ENCODE results near the gene RIPOR3. TPM values are rescaled to one million over a fixed set of nuclear protein-coding genes. Genes with fewer than 3 reads are reported as not detected.

RIPOR3 gene
- total RNA-seq, 1 donor from 2014 or later: not detected

DNA sequence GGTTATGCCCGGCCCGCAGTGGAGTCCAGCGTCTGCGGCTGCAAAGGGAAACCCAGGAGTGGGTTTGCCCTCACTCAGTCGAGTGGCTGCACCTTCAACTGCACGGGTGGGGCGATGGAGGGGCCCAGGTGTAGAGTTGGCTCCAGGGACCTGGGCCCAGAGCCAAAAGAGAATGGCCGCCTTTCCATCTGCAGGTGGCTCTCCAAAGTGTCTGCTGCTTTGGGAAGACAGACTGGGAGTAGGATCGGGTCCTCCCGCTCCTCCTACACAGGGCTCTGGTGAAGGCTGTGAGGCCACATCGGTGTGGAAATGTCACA, 101.0 kb downstream of the RIPOR3 start:
- DNase-seq (ENCODE audit: low read depth in 2 of 2): no peak

DNA sequence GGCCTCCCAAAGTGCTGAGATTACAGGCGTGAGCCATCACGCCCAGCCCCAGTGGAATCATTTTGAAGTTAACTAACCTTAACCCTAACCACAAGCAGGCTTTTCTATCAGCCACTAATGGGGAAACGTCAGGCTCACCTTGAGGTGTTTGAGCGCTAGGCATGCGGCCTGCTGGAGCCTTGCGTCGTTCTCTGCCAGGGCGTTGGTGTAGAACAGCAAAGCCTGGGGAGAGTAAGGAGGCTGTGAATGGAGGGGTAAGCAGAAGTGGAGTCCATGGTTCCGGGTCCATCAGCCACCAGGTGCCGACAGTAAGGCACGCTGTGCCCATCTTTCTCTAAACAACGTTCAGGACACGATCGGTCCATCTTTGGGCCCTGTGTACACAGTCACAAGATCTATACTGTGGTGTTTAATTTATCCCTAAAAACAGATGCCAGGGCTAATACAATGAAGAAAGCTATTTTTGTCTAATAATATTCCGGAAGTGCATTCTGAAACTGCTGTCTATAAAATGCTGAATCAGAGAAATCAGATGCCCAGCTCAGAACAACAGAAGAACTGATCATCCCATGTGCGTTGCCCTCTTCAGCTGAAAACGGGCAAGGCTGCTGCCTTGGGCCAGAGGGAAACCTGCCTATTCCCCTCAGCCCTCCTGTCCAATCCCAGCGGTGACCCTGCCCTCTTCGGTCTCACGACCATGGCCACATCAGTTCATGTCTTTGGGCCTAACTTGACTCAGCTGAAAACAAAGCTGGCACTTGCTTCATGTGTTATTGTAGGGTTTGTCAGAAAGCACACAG, 101.6 kb downstream of the RIPOR3 start:
- no peak for DNase-seq (ENCODE audit: low read depth in 2 of 2)

DNA sequence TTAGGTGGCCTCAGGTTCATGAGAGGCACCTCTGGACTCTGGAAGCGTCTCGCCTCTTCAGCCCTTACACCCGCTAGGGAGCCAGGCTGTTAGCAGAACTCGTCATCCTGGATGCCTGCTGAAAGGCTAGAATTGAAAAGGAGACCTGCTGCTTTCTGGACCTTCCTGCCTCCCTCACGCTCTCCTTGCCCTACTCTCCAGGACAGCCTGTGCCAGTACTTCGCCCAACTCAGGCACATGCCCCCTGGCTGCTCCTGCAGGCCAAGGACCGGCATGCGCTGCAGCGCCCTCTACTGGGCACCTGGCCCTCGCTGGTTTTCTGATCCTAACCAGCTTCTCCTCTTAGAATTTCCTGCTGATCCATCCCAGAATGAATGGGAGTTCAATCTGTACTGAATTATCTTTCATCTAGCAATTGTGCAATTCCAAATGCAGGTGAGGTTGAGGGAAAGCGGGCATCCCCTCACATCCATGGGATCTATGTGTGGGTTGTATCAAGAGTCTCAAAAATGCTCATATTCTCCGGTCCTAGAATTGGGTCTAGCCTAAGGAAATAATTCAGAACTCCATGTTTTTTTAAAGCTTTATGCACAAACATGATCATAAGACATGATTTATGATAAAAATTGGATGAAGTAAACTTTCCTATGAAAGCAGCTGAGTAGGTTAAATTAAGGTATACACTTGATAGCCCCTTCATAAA, 103.2 kb downstream of the RIPOR3 start:
- peak; percentile 38 to 70 for DNase-seq (ENCODE audit: low read depth in 2 of 2)

DNA sequence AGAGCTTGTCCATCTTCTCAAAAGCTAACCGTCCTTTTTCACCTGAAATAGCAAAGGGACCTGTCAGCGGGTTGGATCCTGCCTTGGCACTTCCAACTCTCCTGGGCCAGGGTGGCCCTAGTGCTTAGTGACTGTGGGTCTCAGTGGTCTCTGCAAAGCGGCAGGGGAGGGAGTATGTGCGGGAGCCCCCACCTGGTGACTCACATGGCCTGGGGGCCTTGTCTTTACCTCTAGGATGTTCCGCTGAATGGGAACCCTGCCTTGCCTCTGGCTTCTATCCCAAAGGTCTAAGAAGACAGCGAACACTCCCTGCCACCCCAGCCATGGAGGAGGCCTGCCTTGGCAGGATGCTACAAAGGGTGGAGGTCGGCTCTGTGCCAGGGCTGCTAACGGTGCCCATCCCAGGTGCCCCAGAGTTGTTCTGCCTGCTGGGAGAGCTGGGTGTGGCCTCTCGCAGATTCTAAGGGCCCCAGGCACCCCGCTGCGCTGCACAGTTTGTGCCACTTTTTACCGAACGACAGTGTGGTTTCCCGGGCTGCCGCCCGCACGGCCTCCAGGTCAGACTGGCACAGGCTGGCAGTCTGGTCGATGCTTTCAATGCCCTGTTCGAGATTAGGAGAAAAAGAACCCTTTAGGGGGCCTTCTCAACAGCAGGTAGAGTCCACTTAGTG, 103.9 kb downstream of the RIPOR3 start:
- DNase-seq (ENCODE audit: low read depth in 2 of 2): no peak

DNA sequence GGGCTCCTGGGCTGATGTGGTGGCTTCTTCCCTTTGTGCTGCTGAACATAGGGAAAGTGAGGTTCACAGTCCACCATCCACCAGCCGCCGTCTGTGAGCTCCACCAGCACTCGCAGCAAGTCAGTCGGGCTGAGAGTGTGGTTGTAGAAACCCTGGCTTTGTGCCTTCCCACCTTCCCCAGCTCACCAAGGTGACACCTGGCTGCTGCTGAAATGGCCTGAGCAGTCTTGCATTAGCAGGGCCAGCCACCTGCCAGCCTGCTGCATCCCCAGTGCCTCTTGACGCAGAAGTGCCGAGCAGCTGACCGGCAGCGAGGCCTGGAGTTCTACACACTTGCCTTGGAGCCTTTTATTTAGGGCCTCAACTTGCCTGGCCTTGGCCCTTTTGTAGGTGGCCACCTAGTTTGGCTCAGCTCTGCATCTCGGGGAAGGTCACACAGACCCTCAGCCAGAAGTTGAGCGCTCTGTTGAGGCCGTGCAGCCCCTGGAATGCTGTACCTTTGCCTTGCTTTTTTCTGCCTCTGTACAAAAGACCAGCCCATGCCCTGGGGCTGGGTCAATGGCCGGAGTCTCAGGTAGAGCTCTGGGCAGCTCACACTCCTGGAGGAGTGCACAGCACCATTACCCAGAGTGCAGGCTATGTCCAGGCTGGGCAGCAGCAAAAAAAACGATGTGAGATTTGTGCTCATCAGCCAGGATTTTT, 104.7 kb downstream of the RIPOR3 start:
- DNase-seq (ENCODE audit: low read depth in 2 of 2): no peak

DNA sequence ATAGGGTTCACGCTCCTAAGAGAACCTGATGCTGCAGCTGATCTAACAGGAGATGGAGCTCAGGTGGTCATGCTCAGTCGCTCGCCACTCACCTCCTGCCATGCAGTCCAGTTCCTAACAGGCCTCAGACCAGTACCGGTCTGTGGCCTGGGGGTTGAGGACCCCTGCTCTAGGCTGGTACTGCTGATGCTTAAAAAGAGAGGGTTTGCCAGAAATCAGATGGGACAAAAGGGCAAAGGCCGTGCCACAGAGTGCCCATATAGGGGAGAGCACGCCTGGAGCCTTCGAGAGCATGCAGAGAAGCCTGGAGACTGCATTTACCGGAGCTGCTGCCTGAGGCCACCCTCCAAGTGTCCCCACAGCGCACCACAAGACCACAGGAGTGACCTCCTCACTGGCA, 105.7 kb downstream of the RIPOR3 start:
- DNase-seq (ENCODE audit: low read depth in 2 of 2): no peak

DNA sequence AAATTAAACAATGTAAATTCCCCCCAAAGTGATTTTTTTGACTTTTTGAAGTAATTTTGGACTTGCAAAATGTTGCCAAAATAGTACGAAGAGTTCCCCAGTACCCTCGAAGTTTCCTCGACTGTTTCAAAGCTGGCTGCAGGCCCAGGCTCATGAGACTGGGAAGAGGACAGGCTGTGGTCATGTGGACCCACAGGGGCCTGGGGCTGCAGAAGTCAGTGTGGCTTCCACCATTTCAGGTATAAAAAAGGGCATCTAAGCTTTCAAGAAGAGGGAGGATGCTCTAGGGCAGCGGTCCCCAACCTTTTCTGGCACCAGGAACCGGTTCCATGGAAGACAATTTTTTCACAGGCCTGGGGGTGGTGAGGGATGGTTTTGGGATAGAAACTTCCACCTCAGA, 106.1 kb downstream of the RIPOR3 start:
- no peak for DNase-seq (ENCODE audit: low read depth in 2 of 2)

DNA sequence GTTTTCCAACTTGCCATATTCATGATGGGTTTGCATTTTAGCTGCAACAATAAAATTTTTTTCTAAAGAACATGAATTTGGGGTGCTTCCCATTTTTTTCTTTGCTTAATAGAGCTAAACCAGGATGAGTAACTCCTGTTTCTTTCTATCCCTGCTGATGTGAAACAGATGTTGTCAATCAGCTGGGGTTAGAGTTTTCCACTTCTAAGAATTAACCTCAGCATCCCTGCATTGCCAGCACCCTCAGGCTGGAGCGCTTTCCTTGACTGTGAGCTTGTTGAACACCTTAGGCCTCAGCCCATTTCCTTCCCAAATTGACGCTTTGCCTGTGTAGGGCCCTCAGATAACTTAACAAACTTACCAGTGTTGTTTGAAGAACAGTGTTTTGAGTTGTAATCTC, 106.7 kb downstream of the RIPOR3 start:
- DNase-seq (ENCODE audit: low read depth in 2 of 2): no peak

DNA sequence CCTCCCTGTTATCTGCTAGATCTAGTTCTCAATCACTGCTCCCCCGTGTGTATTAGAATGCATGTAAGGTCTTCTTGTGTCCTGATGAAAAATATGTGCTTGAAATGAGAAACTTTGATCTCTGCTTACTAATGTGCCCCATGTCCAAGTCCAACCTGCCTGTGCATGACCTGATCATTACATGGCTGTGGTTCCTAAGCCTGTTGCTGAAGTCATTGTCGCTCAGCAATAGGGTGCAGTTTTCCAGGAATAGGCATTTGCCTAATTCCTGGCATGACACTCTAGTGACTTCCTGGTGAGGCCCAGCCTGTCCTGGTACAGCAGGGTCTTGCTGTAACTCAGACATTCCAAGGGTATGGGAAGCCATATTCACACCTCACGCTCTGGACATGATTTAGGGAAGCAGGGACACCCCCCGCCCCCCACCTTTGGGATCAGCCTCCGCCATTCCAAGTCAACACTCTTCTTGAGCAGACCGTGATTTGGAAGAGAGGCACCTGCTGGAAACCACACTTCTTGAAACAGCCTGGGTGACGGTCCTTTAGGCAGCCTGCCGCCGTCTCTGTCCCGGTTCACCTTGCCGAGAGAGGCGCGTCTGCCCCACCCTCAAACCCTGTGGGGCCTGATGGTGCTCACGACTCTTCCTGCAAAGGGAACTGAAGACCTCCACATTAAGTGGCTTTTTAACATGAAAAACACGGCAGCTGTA, 107.7 kb downstream of the RIPOR3 start:
- DNase-seq (ENCODE audit: low read depth in 2 of 2): no peak

DNA sequence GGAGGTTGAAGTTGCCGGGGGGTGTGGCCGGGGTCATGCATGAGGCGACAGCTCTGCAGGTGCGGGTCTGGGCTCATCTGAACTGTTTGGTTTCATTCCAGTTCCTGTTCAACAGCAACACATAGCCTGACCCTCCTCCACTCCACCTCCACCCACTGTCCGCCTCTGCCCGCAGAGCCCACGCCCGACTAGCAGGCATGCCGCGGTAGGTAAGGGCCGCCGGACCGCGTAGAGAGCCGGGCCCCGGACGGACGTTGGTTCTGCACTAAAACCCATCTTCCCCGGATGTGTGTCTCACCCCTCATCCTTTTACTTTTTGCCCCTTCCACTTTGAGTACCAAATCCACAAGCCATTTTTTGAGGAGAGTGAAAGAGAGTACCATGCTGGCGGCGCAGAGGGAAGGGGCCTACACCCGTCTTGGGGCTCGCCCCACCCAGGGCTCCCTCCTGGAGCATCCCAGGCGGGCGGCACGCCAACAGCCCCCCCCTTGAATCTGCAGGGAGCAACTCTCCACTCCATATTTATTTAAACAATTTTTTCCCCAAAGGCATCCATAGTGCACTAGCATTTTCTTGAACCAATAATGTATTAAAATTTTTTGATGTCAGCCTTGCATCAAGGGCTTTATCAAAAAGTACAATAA, 108.6 kb downstream of the RIPOR3 start:
- DNase-seq (ENCODE audit: low read depth in 2 of 2): no peak

DNA sequence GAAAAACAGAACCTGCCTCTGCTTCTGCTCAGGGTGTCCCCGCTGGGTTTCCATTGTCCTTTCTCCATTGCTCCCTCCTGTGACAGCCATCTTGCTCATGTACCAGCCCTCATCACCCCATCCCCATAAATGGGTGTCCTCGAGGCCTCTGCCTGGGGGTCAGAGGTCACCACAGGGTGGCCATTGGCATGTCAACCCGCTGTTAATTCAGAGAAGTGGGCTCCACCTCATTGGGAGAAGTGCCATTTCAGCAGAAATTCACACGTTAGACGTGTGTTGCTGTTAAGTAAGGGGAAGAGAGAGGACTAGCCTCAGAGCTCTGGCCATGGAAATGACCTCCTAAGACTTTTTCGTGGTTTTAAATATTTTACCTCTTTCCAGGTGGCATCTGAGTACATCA, 109.2 kb downstream of the RIPOR3 start:
- DNase-seq (ENCODE audit: low read depth in 2 of 2): no peak

DNA sequence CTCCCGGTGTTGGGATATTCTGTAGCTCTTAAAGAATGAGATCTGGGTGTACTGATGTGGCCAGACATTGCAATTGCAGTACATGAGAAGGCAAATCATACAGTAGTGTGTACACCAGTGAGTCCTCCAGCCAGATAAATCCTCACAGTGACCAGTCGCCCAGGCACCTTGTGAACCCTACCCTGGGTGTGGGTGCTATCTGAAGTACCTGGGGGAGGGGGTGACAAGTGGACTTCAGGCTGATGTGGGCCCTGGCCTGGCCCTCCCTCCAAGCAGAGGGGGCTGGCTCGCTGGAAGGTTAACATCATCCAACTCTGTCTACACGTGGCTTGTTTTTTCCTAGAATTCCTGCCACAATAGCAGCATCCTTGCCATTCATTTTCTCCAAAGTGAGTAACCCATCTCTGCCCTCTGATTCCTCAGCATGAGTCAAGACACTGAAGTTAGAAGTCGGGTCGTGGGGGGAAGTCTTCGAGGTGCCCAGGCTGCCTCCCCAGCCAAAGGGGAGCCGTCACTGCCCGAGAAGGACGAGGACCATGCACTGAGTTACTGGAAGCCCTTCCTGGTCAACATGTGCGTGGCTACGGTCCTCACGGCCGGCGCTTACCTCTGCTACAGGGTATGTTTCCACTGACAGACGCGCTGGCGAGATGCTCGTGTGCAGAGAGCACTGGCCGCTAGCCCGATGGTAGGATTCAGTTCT, 110.3 kb downstream of the RIPOR3 start:
- no peak for DNase-seq (ENCODE audit: low read depth in 2 of 2)

DNA sequence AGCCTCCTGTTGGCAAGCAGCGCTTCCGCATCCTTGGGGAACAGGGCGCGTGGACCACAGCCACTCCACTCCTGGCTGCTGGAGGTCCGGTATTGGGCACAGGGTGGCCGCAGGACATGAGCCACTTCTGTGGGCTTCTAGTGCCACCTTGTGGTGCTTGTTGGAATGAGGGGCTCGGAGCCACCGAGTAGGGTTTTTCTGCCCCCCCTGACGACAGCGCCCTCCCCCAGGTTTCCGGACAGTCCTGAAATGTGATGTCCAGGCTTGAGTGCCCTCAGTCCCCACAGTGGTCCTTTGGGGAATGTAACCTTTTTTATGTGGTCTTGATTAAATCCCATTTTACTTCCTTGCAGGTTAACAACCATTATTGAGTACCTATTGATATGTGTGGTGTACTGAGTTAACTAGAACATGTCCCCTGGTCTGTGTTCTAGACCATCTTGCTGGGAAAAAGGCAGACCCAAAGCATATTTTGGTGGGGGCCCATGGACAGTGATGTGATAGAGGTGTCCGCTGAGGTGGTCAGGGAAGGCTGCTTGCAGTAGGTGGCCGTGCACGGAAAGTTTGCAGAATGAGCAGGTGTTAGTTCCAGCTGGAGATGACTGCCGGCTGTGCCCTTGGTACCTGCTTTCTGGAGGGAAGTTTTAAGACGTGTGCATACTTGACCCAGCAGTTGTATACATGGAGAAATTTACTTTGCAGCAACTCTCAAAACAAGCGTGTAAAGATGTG, 111.2 kb downstream of the RIPOR3 start:
- DNase-seq (ENCODE audit: low read depth in 2 of 2): peak; percentile 57 to 68

DNA sequence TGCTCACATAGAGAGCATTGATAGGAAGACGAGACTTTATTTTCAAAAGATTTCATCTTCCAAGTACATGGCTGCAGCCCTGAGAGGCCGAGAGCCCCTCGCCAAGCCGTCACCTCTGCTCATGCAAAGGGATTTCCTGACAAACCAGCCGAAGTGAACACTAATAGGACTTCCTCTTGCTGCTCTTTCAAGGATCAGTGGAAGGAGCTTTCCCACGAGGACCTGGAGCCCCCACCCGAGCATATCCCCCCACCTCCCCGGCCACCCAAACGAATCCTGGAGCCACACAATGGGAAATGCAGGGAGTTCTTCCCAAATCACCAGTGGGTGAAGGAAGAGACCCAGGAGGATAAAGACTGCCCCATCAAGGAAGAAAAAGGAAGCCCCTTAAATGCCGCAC, 111.8 kb downstream of the RIPOR3 start:
- DNase-seq (ENCODE audit: low read depth in 2 of 2): no peak

DNA sequence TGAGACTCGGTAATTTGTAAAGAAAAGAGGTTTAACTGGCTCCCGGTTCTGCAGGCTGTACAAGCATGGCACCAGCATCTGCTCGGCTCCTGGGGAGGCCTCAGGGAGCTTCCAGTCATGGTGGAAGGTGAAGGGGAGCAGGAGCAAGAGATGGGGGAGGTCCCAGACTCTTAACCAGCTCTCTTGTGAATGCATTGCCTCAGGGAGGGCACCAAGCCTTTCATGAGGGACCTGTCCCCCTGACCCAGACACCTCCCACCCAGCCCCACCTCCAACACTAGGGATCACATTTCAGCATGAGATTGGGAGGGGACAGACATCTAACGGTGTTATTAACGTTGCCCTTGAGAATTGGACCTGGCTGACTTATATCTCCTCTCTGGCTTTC, 112.6 kb downstream of the RIPOR3 start:
- DNase-seq (ENCODE audit: low read depth in 2 of 2): no peak

DNA sequence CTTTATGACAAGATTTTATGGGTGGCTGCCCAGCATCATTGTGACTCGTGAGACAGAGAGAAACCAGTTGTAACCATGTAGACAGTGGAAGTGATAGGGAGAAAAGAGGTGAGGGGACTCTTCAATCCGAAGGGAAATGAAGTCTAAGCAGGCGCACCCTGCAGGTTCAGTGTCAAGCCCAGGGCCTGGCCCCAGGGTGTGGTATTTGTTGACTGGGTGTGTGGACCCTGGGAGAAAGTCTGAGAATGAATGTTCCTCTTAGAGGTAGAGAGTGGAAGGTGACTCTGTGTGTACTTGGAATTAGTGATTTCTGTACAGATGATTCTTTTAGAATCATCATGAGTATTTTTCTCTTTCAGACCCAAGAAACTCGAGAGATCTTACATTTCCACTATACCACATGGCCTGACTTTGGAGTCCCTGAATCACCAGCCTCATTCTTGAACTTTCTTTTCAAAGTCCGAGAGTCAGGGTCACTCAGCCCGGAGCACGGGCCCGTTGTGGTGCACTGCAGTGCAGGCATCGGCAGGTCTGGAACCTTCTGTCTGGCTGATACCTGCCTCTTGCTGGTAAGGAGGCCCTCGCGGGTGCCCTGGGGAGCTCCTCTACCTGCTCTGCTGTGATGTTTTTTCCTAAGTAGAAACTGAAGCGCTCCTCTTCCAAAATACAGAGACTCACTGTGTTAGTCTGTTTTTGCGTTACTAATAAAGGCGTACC, 113.1 kb downstream of the RIPOR3 start:
- no peak for DNase-seq (ENCODE audit: low read depth in 2 of 2)

DNA sequence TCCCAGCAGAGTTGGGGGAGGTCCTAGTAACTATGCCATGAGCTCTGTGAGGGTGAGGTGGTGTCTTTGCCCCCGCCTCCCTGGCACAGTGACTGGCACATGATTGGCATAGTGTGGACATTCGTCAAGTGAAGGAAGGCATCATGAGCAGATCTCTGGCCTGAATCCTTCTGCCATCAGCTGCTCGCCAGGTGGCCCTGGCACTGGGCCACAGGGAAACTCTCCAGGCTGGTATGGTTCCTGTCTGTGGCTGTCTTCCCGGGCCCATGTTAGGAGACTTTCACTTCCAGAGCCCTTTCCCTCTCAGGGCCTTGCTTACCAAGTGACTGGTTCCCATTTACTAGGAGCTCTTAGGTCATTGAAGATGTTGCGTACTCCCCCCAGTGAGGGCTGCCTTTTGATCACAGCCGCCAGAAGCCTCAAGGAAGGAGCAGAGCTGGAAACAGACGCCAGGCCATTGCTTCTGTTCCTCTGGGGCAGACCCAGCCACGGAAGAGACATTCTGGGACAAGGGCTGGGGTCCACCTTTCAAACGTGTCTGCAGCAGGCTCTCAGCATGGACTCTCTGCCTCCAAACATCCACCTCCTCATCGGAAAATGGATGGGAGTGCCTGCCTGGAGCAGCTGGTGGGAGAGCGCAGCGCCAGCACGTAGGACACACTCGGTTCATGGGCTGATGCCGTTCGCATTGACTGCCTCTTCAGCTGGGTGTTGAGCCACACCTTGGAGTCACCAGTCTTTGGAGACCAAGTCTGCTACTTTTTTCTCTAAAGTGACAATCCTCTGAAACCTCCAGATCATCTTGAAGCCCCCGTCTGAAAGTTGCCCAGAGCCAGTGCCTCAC, 113.9 kb downstream of the RIPOR3 start:
- DNase-seq (ENCODE audit: low read depth in 2 of 2): no peak

All from dermis microvascular lymphatic vessel endothelial cell (primary cell).